Measurements from ENCODE around the gene PALM2AKAP2. TPM values are rescaled to one million over a fixed set of nuclear protein-coding genes. Genes with fewer than 3 reads are reported as not detected.

The PALM2AKAP2 gene
- total RNA-seq, 1 donor from 2014 or later: 24.2 TPM

- no peak for DNase-seq (ENCODE audit: extremely low spot score, unreplicated experiment)
- TF ChIP-seq CTCF (IDR thresholded peaks at IDR 0.05): no peak
- H3K27ac Mint-ChIP-seq (ENCODE audit: unreplicated experiment): peak overlapping the region; percentile 14
- H3K27me3 Mint-ChIP-seq (ENCODE audit: unreplicated experiment): no peaks in the 10 kb centered on the region
- no peaks in the 10 kb centered on the region for H3K9me3 Mint-ChIP-seq (ENCODE audit: unreplicated experiment)
- H3K4me1 Mint-ChIP-seq (ENCODE audit: unreplicated experiment): peaks cover 56% of the 10 kb centered on the region
- no peak overlapping the region for H3K4me3 Mint-ChIP-seq (ENCODE audit: unreplicated experiment)
- H3K36me3 Mint-ChIP-seq (ENCODE audit: unreplicated experiment): no peaks in the 10 kb centered on the region
These were observed 9.9 kb upstream of the PALM2AKAP2 start for GRCh38 chr9:109770101-109770500.

GRCh38 chr9:109771087-109771486 is 8.9 kb upstream of the PALM2AKAP2 start:
- H3K27ac Mint-ChIP-seq (ENCODE audit: unreplicated experiment): peak overlapping the region; percentile 80
- H3K4me3 Mint-ChIP-seq (ENCODE audit: unreplicated experiment): no peak overlapping the region
- no peak for TF ChIP-seq CTCF (IDR thresholded peaks at IDR 0.05)

GRCh38 chr9:109771796-109772531 is 8.0 kb upstream of the PALM2AKAP2 start:
- no peak for TF ChIP-seq CTCF (IDR thresholded peaks at IDR 0.05)
- no peak for DNase-seq (ENCODE audit: extremely low spot score, unreplicated experiment)
- Mint-ChIP-seq H3K36me3 (ENCODE audit: unreplicated experiment) (no peaks in the 10 kb centered on the region), H3K4me1 (ENCODE audit: unreplicated experiment) (peaks cover 58% of the 10 kb centered on the region), H3K4me3 (ENCODE audit: unreplicated experiment) (no peak overlapping the region), H3K27me3 (ENCODE audit: unreplicated experiment) (no peaks in the 10 kb centered on the region), H3K27ac (ENCODE audit: unreplicated experiment) (peak overlapping the region; percentile 80), H3K9me3 (ENCODE audit: unreplicated experiment) (no peaks in the 10 kb centered on the region)

More at GRCh38 chr9:109771087-109771486, 8.9 kb upstream of the PALM2AKAP2 start:
- Mint-ChIP-seq H3K36me3 (ENCODE audit: unreplicated experiment) (no peaks in the 10 kb centered on the region), H3K27me3 (ENCODE audit: unreplicated experiment) (no peaks in the 10 kb centered on the region), H3K9me3 (ENCODE audit: unreplicated experiment) (no peaks in the 10 kb centered on the region), H3K4me1 (ENCODE audit: unreplicated experiment) (peaks cover 60% of the 10 kb centered on the region)
- no peak for DNase-seq (ENCODE audit: extremely low spot score, unreplicated experiment)

GRCh38 chr9:109775516-109775915 is 4.5 kb upstream of the PALM2AKAP2 start:
- DNase-seq (ENCODE audit: extremely low spot score, unreplicated experiment): no peak
- Mint-ChIP-seq H3K9me3 (ENCODE audit: unreplicated experiment) (no peaks in the 10 kb centered on the region), H3K36me3 (ENCODE audit: unreplicated experiment) (no peaks in the 10 kb centered on the region), H3K27me3 (ENCODE audit: unreplicated experiment) (no peaks in the 10 kb centered on the region), H3K27ac (ENCODE audit: unreplicated experiment) (no peak overlapping the region), H3K4me3 (ENCODE audit: unreplicated experiment) (no peak overlapping the region), H3K4me1 (ENCODE audit: unreplicated experiment) (peaks cover 31% of the 10 kb centered on the region)
- TF ChIP-seq CTCF (IDR thresholded peaks at IDR 0.05): no peak

GRCh38 chr9:109776391-109776790 is 3.6 kb upstream of the PALM2AKAP2 start:
- DNase-seq (ENCODE audit: extremely low spot score, unreplicated experiment): no peak
- Mint-ChIP-seq H3K9me3 (ENCODE audit: unreplicated experiment) (no peaks in the 10 kb centered on the region), H3K27ac (ENCODE audit: unreplicated experiment) (no peak overlapping the region), H3K27me3 (ENCODE audit: unreplicated experiment) (no peaks in the 10 kb centered on the region), H3K4me1 (ENCODE audit: unreplicated experiment) (peaks cover 29% of the 10 kb centered on the region), H3K36me3 (ENCODE audit: unreplicated experiment) (no peaks in the 10 kb centered on the region), H3K4me3 (ENCODE audit: unreplicated experiment) (no peak overlapping the region)
- no peak for TF ChIP-seq CTCF (IDR thresholded peaks at IDR 0.05)

All from osteocyte (in vitro differentiated cells).